Left renal pelvis (tissue), 4 donors: ENCODE measurements around the gene CCNA2. TPM values are rescaled to one million over a fixed set of nuclear protein-coding genes. Genes with fewer than 3 reads are reported as not detected.

Source experiments
- DNase-seq, 4 donors: peaks; one replicate each; pipeline ENCODE4 v3.0.0-alpha.2; 2013; ENCODE audit warnings: low read depth in 4 of 4, low spot score in 3 of 4
- polyA plus RNA-seq, 4 donors: library from polyadenylated mRNA; unstranded; fragments of 120-200 nt; gene quantifications; one replicate each; pipeline ENCODE4 v1.2.1, GENCODE V29; 2013; ENCODE audit not compliant: insufficient read length in 4 of 4

Gene CCNA2
- polyA plus RNA-seq, 4 donors: 32.7 to 45.3 (median 33.9) TPM

GRCh38 chr4:121777625-121778024 lies 46.1 kb downstream of the CCNA2 start:
- DNase-seq: no peak

GRCh38 chr4:121776610-121777401 lies 46.9 kb downstream of the CCNA2 start:
- no peak for DNase-seq

- DNase-seq: no peak
Observed at GRCh38 chr4:121773883-121774282, 49.8 kb downstream of the CCNA2 start.

GRCh38 chr4:121771869-121772268 lies 51.8 kb downstream of the CCNA2 start:
- no peak for DNase-seq

GRCh38 chr4:121769341-121769740 lies 54.3 kb downstream of the CCNA2 start:
- DNase-seq: no peak

- DNase-seq: no peak
Observed at GRCh38 chr4:121767166-121767565, 56.5 kb downstream of the CCNA2 start.

Other genes with a start within 250 kb of the CCNA2 start
- gene ANXA5, start 126.9 kb downstream of the CCNA2 start, polyA plus RNA-seq: 100 to 1,000 TPM; 362 to 569 (median 471) TPM
- 1 to 10 TPM in 1 of 4 donors, under 1 TPM in 3; 0.34 to 1.3 (median 0.59) TPM for gene SMIM43, start 58.7 kb downstream of the CCNA2 start, polyA plus RNA-seq
- gene EXOSC9, start 22.6 kb downstream of the CCNA2 start, polyA plus RNA-seq: 10 to 100 TPM; 47.5 to 62.7 (median 52.2) TPM
- 10 to 100 TPM; 22.8 to 27.0 (median 25.7) TPM for gene BBS7, start 46.6 kb upstream of the CCNA2 start, polyA plus RNA-seq
- 1 to 10 TPM in 3 of 4 donors, under 1 TPM in 1; 0.78 to 1.4 (median 1.2) TPM for gene TRPC3, start 128.2 kb upstream of the CCNA2 start, polyA plus RNA-seq